Right atrium auricular region (tissue), 2 donors: Measurements from ENCODE around the gene DOCK4. TPM values are rescaled to one million over a fixed set of nuclear protein-coding genes. Genes with fewer than 3 reads are reported as not detected.
A peak's percentile ranks its signal among the peaks of the same experiment; 100 is the strongest.

ENCODE experiments used
- DNase-seq: peaks from one replicate; pipeline ENCODE4 v3.0.0-alpha.2; 2019; ENCODE audit warnings: low spot score
- H3K27ac ChIP-seq, 2 donors: fragments of 200-600 bp; sonication (generic); 1 replicate in 1 of 2; 2 replicates in 1 of 2; pipeline ENCODE4 v1.5.1; 2016 to 2019
- H3K27me3 ChIP-seq, 2 donors: fragments of 200-600 bp; sonication (generic); one replicate each; pipeline versions ENCODE4 v1.5.1 to v1.6.0; 2017 to 2019
- H3K36me3 ChIP-seq: fragments of 200-600 bp; sonication (generic); one replicate; pipeline ENCODE4 v1.5.1; 2016
- H3K4me1 ChIP-seq, 2 donors: fragments of 200-600 bp; sonication (generic); one replicate each; pipeline versions ENCODE4 v1.5.1 to v1.6.0; 2017 to 2019
- H3K4me3 ChIP-seq, 2 donors: fragments of 200-600 bp; sonication (generic); 1 replicate in 1 of 2; 2 replicates in 1 of 2; pipeline ENCODE4 v1.5.1; 2017 to 2019; ENCODE audit warnings: mild to moderate bottlenecking in 1 of 2, moderate library complexity in 1 of 2
- H3K9me3 ChIP-seq, 2 donors: fragments of 200-600 bp; sonication (generic); one replicate each; pipeline ENCODE4 v1.5.1; 2019
- total RNA-seq, 2 donors: library from RNA; depleted of rRNA; stranded (reverse); fragments of >200 nt; gene quantifications; one replicate each; pipeline ENCODE4 v1.1.0, GENCODE V29; 2016
- TF ChIP-seq, protein P1 (sequence below), 2 donors: fragments of 200-600 bp; sonication (generic); IDR thresholded peaks; one replicate each; pipeline ENCODE4 v1.5.1; 2019; ENCODE audit warnings: antibody characterized with exemption in 2 of 2

The DOCK4 gene
- total RNA-seq, 2 donors from 2014 or later, result 12.3 to 17.8 TPM

DNA sequence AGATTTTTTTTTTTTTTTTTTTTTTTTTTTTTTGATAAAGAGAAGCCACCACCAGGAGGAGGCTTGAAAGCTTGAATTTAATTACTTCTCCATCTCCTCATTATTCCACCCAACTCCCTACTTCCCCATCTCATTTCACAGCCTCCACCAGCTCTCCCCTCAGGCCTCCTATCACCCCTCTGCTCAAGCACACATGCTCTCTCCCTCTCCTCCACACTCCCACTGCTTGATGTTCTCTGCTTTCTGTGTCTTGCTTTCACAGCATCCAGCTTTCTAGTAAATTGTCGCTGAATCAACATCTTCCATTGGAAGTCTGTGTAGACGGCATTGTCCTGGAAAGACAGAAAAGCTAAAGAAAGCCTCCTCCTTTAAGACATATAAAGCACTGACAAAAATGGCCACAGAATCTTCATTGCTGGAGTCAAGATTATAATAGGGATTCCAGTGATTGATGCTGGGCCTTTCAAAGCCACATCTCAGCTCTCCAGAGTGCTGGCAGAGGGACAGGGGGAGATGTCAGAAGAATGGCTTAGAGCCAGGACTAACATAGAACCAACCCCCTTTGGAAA lies 58.3 kb downstream of the DOCK4 start:
- TF ChIP-seq, protein P1, sequence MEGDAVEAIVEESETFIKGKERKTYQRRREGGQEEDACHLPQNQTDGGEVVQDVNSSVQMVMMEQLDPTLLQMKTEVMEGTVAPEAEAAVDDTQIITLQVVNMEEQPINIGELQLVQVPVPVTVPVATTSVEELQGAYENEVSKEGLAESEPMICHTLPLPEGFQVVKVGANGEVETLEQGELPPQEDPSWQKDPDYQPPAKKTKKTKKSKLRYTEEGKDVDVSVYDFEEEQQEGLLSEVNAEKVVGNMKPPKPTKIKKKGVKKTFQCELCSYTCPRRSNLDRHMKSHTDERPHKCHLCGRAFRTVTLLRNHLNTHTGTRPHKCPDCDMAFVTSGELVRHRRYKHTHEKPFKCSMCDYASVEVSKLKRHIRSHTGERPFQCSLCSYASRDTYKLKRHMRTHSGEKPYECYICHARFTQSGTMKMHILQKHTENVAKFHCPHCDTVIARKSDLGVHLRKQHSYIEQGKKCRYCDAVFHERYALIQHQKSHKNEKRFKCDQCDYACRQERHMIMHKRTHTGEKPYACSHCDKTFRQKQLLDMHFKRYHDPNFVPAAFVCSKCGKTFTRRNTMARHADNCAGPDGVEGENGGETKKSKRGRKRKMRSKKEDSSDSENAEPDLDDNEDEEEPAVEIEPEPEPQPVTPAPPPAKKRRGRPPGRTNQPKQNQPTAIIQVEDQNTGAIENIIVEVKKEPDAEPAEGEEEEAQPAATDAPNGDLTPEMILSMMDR (IDR thresholded peaks at IDR 0.05), result no peak
- no peaks in the 10 kb centered on the region for H3K36me3 ChIP-seq
- no peak for DNase-seq
- no peaks in the 10 kb centered on the region for H3K27me3 ChIP-seq
- H3K4me1 ChIP-seq, result peaks cover 0 to 17% of the 10 kb centered on the region in 2 donors
- no peak overlapping the region for H3K27ac ChIP-seq
- no peaks in the 10 kb centered on the region for H3K9me3 ChIP-seq
- H3K4me3 ChIP-seq, result no peak overlapping the region

DNA sequence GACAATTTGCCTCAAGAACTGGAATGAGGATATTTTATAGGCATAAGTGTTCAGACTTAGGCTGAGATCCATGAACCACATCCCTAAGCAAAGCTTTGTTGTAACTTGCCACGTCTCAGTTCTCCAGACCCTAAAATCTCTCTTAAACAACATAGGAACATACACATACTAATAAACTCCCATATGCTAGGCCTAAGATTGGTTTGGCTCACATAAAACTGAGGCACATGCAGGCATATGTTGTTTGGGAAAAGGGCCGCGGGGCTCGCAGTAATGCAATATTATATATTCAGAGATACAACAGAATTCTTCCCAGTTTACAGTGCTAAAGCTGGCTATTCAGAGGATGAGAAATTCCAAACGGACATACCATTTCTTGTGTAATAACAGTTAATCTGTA lies 61.0 kb downstream of the DOCK4 start:
- TF ChIP-seq, protein P1 (IDR thresholded peaks at IDR 0.05), result no peak
- no peak for DNase-seq
- H3K36me3 ChIP-seq, result no peaks in the 10 kb centered on the region
- no peak overlapping the region for H3K27ac ChIP-seq
- no peaks in the 10 kb centered on the region for H3K9me3 ChIP-seq
- peaks cover 0 to 21% of the 10 kb centered on the region in 2 donors for H3K4me1 ChIP-seq
- no peaks in the 10 kb centered on the region for H3K27me3 ChIP-seq
- no peak overlapping the region for H3K4me3 ChIP-seq

DNA sequence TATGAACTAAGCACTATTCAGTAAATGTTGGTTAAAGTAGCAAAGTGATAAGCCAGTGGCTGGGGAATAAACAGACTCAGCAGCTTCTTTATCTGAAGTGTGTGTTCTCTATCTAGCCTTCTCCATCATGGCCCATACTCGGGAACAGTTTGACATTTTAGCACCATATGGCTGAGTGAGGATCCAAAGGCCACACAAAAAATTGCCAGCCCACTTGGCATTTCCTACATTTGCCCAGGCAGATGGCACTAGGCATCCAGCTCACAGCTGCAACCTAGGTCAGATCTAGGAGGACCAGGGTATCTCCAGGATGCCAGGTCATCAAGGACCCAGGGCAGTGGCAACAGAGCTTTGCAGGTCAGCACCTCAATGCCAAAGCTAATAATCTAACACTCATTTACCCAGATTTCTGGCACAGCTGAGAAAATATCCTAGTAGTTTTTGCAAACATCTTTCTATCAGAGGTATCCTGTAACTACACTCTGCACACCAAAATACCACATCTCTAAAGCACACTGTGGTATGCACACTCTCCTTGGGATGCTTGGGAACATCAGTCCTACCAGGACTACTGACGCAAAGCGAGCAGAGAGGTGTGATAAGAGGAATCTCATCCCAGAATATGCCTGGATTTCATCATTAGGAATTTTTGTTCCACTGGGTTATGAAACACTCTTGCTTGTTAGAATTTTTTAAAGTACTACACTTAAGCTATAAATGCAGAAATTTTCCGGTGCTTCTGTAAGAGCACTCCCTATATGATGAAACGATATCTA lies 61.7 kb downstream of the DOCK4 start:
- peaks cover 0 to 21% of the 10 kb centered on the region in 2 donors for H3K4me1 ChIP-seq
- no peaks in the 10 kb centered on the region for H3K36me3 ChIP-seq
- no peak for DNase-seq
- no peaks in the 10 kb centered on the region for H3K27me3 ChIP-seq
- H3K27ac ChIP-seq, result no peak overlapping the region
- H3K9me3 ChIP-seq, result no peaks in the 10 kb centered on the region
- TF ChIP-seq, protein P1 (IDR thresholded peaks at IDR 0.05), result no peak
- H3K4me3 ChIP-seq, result no peak overlapping the region

DNA sequence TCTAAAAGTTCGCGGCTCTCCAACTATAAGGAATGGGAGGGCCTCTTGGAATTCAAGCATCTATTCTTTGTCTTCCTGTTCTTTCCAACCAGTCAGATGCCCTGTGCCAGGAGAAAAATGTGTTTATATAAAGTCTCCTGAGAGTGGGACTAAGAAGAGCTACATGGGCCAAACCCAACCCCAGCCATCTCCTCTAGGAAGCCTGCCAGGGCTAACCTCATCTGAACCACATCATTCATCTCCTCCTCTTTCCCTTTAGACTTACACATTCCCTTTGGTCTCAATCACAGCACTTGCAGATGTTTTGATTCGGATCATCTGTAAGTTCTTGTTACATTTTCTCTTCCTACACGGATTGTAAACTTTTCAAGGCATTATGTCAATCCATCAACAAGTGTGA lies 62.6 kb downstream of the DOCK4 start:
- H3K27me3 ChIP-seq, result no peaks in the 10 kb centered on the region
- no peak overlapping the region for H3K4me3 ChIP-seq
- peaks cover 0 to 21% of the 10 kb centered on the region in 2 donors for H3K4me1 ChIP-seq
- H3K27ac ChIP-seq, result no peak overlapping the region
- H3K36me3 ChIP-seq, result no peaks in the 10 kb centered on the region
- no peaks in the 10 kb centered on the region for H3K9me3 ChIP-seq
- DNase-seq, result peak; percentile 65
- TF ChIP-seq, protein P1 (IDR thresholded peaks at IDR 0.05), result no peak

DNA sequence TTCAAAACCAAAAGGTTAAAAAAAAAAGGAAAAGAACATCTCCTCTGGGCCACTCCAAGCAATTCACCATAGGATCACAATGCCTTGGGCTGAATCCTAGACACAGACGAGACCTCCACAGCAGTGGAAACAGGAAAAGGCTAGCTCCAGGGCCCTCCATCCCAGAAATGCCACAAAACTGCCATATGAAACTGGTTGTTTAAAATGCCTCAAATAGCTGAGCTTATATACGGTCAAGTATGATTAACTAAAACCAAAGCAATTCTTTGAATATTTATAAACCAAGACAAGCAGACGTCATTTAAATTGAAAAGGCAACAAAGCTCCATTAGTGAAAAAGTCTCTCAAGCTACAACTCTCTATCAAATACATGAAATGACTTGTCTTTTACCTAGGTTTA lies 63.1 kb downstream of the DOCK4 start:
- no peaks in the 10 kb centered on the region for H3K9me3 ChIP-seq
- no peak overlapping the region for H3K4me3 ChIP-seq
- H3K27me3 ChIP-seq, result no peaks in the 10 kb centered on the region
- no peak for DNase-seq
- H3K36me3 ChIP-seq, result no peaks in the 10 kb centered on the region
- TF ChIP-seq, protein P1 (IDR thresholded peaks at IDR 0.05), result no peak
- no peak overlapping the region for H3K27ac ChIP-seq
- H3K4me1 ChIP-seq, result peaks cover 0 to 21% of the 10 kb centered on the region in 2 donors
